Esophagus squamous epithelium (tissue), 4 donors: ENCODE measurements around the gene SPTY2D1.

ENCODE experiments used
- CTCF ChIP-seq, 6 experiments: fragments of 450-650 bp in 4 of 6; fragments of 200-600 bp in 2 of 6; sonication (generic) in 2 of 6; IDR thresholded peaks; one replicate each; pipeline ENCODE4 v1.5.1; 2016 to 2019; ENCODE audit warnings: antibody characterized with exemption in 6 of 6, mild to moderate bottlenecking in 4 of 6, moderate library complexity in 4 of 6
- POLR2A ChIP-seq, 4 donors: fragments of 450-650 bp; IDR thresholded peaks; one replicate each; pipeline ENCODE4 v1.6.1; 2017; ENCODE audit warnings: antibody characterized with exemption in 4 of 4, mild to moderate bottlenecking in 4 of 4, moderate library complexity in 3 of 4

- TF ChIP-seq CTCF (IDR thresholded peaks at IDR 0.05) (no peak), POLR2A (IDR thresholded peaks at IDR 0.05) (no peak)
Observed at GRCh38 chr11:18564149-18564548, 70.0 kb downstream of the SPTY2D1 start.
